ENCODE measurements around the gene COPG2. TPM values are rescaled to one million over a fixed set of nuclear protein-coding genes. Genes with fewer than 3 reads are reported as not detected.
"Not testable (repeated sequence)": the region's sequence is repeated elsewhere in the genome, so short reads cannot be mapped to it uniquely, and the experiment has no call there.

The COPG2 gene
- total RNA-seq, 1 donor from 2014 or later, result 27.8 TPM

- no peak for TF ChIP-seq CTCF (conservative IDR thresholded peaks at IDR 0.05; ENCODE audit: low read depth, low read length)
- no peak overlapping the region for H3K4me3 ChIP-seq (ENCODE audit: low read depth, low read length)
- DNase-seq (ENCODE audit: low read depth), result peak; percentile 44
Measured at GRCh38 chr7:130515315-130516040, 153.1 kb downstream of the COPG2 start.

GRCh38 chr7:130513447-130513846 lies 155.1 kb downstream of the COPG2 start:
- TF ChIP-seq CTCF (conservative IDR thresholded peaks at IDR 0.05; ENCODE audit: low read depth, low read length), result no peak
- no peak overlapping the region for H3K4me3 ChIP-seq (ENCODE audit: low read depth, low read length)
- DNase-seq (ENCODE audit: low read depth), result peak; percentile 42

- peak; percentile 39 for DNase-seq (ENCODE audit: low read depth)
- not testable (repeated sequence) for H3K4me3 ChIP-seq (ENCODE audit: low read depth, low read length)
Measured at GRCh38 chr7:130512038-130512437, 156.5 kb downstream of the COPG2 start.

GRCh38 chr7:130506358-130506757 lies 162.2 kb downstream of the COPG2 start:
- no peak overlapping the region for H3K4me3 ChIP-seq (ENCODE audit: low read depth, low read length)
- no peak for DNase-seq (ENCODE audit: low read depth)
- no peak for TF ChIP-seq CTCF (conservative IDR thresholded peaks at IDR 0.05; ENCODE audit: low read depth, low read length)

GRCh38 chr7:130505753-130506152 lies 162.8 kb downstream of the COPG2 start:
- H3K4me3 ChIP-seq (ENCODE audit: low read depth, low read length), result no peak overlapping the region
- TF ChIP-seq CTCF (conservative IDR thresholded peaks at IDR 0.05; ENCODE audit: low read depth, low read length), result no peak
- DNase-seq (ENCODE audit: low read depth), result no peak

GRCh38 chr7:130500910-130501309 lies 167.6 kb downstream of the COPG2 start:
- H3K4me3 ChIP-seq (ENCODE audit: low read depth, low read length), result no peak overlapping the region
- no peak for DNase-seq (ENCODE audit: low read depth)
- TF ChIP-seq CTCF (conservative IDR thresholded peaks at IDR 0.05; ENCODE audit: low read depth, low read length), result no peak

- no peak overlapping the region for H3K4me3 ChIP-seq (ENCODE audit: low read depth, low read length)
- DNase-seq (ENCODE audit: low read depth), result no peak
- no peak for TF ChIP-seq CTCF (conservative IDR thresholded peaks at IDR 0.05; ENCODE audit: low read depth, low read length)
Measured at GRCh38 chr7:130500463-130500862, 168.1 kb downstream of the COPG2 start.

Measured in epithelial cell of proximal tubule (primary cell).